IMR-90 (cell line): Measurements from ENCODE around the gene ZNF155. TPM values are rescaled to one million over a fixed set of nuclear protein-coding genes. Genes with fewer than 3 reads are reported as not detected.
A peak's percentile ranks its signal among the peaks of the same experiment; 100 is the strongest.

ENCODE experiments used
- ATAC-seq: fragments of 200-7000 bp; cut with Tn5 transposase; 2 replicates; pipeline ENCODE4 v1.9.1; 2020; ENCODE audit warnings: low read depth, mild to moderate bottlenecking, moderate library complexity
- BruUV-seq: library from RNA; stranded (reverse); fragments of 400-500 nt; replicated peaks from 2 replicates; lab custom pipeline; 2021; lab: Mats Ljungman, UMichigan
- CTCF ChIA-PET: fragments of 300-600 bp; formaldehyde crosslinking; extraction: SDS; loops from one replicate; lab custom pipeline; 2021; ENCODE audit warnings: antibody characterized with exemption; lab: Yijun Ruan, JAX
- POLR2A ChIA-PET: fragments of 300-600 bp; sonication (Branson Sonifier 250); formaldehyde crosslinking; loops from one replicate; lab custom pipeline; 2022; ENCODE audit warnings: antibody characterized with exemption; ENCODE audit not compliant: unreplicated experiment; lab: Charles Lee
- DNase-seq: peaks from one replicate; pipeline ENCODE4 v3.0.0; 2013
- H2AFZ ChIP-seq: replicated peaks from 2 replicates; pipeline ENCODE3; 2013; ENCODE audit warnings: low read length, mild to moderate bottlenecking; ENCODE audit not compliant: poor library complexity
- H2AK5ac ChIP-seq: 2 replicates; pipeline ENCODE4 v1.6.1; 2013; ENCODE audit warnings: low read depth, low read length, inconsistent platforms
- H2AK9ac ChIP-seq: replicated peaks from 2 replicates; pipeline ENCODE3; 2013; ENCODE audit warnings: mild to moderate bottlenecking, low read depth, low read length, moderate library complexity; ENCODE audit not compliant: poor library complexity
- H2BK120ac ChIP-seq: 2 replicates; pipeline ENCODE4 v1.6.1; 2013; ENCODE audit warnings: low read depth, low read length, inconsistent platforms
- H2BK15ac ChIP-seq: 3 replicates; pipeline ENCODE4 v1.6.1; 2013; ENCODE audit warnings: low read depth, low read length, inconsistent platforms
- H2BK20ac ChIP-seq: 2 replicates; pipeline ENCODE4 v1.6.1; 2013; ENCODE audit warnings: low read depth, mild to moderate bottlenecking, inconsistent platforms, low read length, moderate library complexity
- H2BK5ac ChIP-seq: 2 replicates; pipeline ENCODE4 v1.6.1; 2013; ENCODE audit warnings: mild to moderate bottlenecking, low read depth, low read length, inconsistent platforms; ENCODE audit not compliant: poor library complexity, severe bottlenecking
- H3K14ac ChIP-seq: replicated peaks from 2 replicates; pipeline ENCODE4 v1.6.1; 2013; ENCODE audit warnings: low read depth, low read length, inconsistent platforms
- H3K18ac ChIP-seq: 2 replicates; pipeline ENCODE4 v1.6.1; 2013; ENCODE audit warnings: low read depth, low read length, control low read depth
- H3K23ac ChIP-seq: 2 replicates; pipeline ENCODE4 v1.6.1; 2013; ENCODE audit warnings: low read depth, low read length, inconsistent platforms
- H3K27ac ChIP-seq: 2 replicates; pipeline ENCODE4 v1.5.1; 2013; ENCODE audit warnings: mild to moderate bottlenecking, control low read depth, low read length; ENCODE audit not compliant: insufficient read depth
- H3K27me3 ChIP-seq: 2 replicates; pipeline ENCODE4 v1.6.1; 2013; ENCODE audit warnings: low read length; ENCODE audit not compliant: control insufficient read depth, insufficient read depth
- H3K36me3 ChIP-seq: 2 replicates; pipeline ENCODE4 v1.6.1; 2013; ENCODE audit warnings: low read length, mixed read lengths; ENCODE audit not compliant: control insufficient read depth, insufficient read depth
- H3K4ac ChIP-seq: 2 replicates; pipeline ENCODE4 v1.6.1; 2013; ENCODE audit warnings: low read depth, low read length, inconsistent platforms
- H3K4me1 ChIP-seq: 2 replicates; pipeline ENCODE4 v1.6.1; 2013; ENCODE audit warnings: low read length, mixed read lengths; ENCODE audit not compliant: control insufficient read depth, insufficient read depth
- H3K4me2 ChIP-seq: 2 replicates; pipeline ENCODE4 v1.6.1; 2013; ENCODE audit warnings: low read depth, mild to moderate bottlenecking, control low read depth, low read length, moderate library complexity
- H3K4me3 ChIP-seq: 2 replicates; pipeline ENCODE4 v1.5.1; 2013; ENCODE audit warnings: low read depth, mild to moderate bottlenecking, control low read depth, low read length, moderate library complexity; ENCODE audit not compliant: insufficient read depth
- H3K56ac ChIP-seq: 2 replicates; pipeline ENCODE4 v1.6.1; 2013; ENCODE audit warnings: low read length, inconsistent platforms; ENCODE audit not compliant: insufficient read depth; ENCODE audit errors: extremely low read depth
- H3K79me1 ChIP-seq, 2 experiments: 2 replicates each; pipeline ENCODE4 v1.6.1; 2013; ENCODE audit warnings: low read length in 2 of 2, inconsistent platforms in 1 of 2, low read depth in 1 of 2
- H3K9ac ChIP-seq: 2 replicates; pipeline ENCODE4 v1.6.1; 2013; ENCODE audit warnings: low read depth, low read length, control low read depth
- H3K9me1 ChIP-seq: 2 replicates; pipeline ENCODE4 v1.6.1; 2013; ENCODE audit warnings: low read length, inconsistent platforms; ENCODE audit not compliant: insufficient read depth
- H3K9me3 ChIP-seq: 2 replicates; pipeline ENCODE4 v1.6.1; 2013; ENCODE audit warnings: low read length; ENCODE audit not compliant: control insufficient read depth, insufficient read depth
- H4K20me1 ChIP-seq: 2 replicates; pipeline ENCODE4 v1.6.1; 2013; ENCODE audit warnings: low read length, inconsistent platforms; ENCODE audit not compliant: insufficient read depth
- H4K5ac ChIP-seq: 2 replicates; pipeline ENCODE4 v1.6.1; 2013; ENCODE audit warnings: mild to moderate bottlenecking, low read depth, low read length, control low read depth
- H4K8ac ChIP-seq, 2 experiments: 2 replicates each; pipeline ENCODE4 v1.6.1; 2013; ENCODE audit warnings: low read depth in 2 of 2, low read length in 2 of 2, control low read depth in 1 of 2, inconsistent platforms in 1 of 2
- H4K91ac ChIP-seq: 2 replicates; pipeline ENCODE4 v1.6.1; 2013; ENCODE audit warnings: low read depth, low read length, inconsistent platforms; ENCODE audit not compliant: insufficient read depth
- CEBPB ChIP-seq: IDR thresholded peaks from 2 replicates; pipeline ENCODE4 v1.6.1; 2012; ENCODE audit warnings: low read depth, low read length, improper control_type of control experiment
- MAFK ChIP-seq: IDR thresholded peaks from 2 replicates; pipeline ENCODE4 v1.6.1; 2012; ENCODE audit warnings: low read depth, low read length, improper control_type of control experiment
- WGBS, 2 experiments: methylation state at CpG; one replicate each; pipeline versions ENCODE4 v1.1.5 to v1.1.7; 2013; ENCODE audit warnings: missing lambda C conversion rate in 2 of 2; ENCODE audit not compliant: insufficient read length in 1 of 2; ENCODE audit errors: extremely low coverage in 2 of 2; 5-methylcytosine and 5-hydroxymethylcytosine counted together
- dilution Hi-C: fragments of 300-500 bp; cut with HindIII; formaldehyde crosslinking; loops from one replicate; pipeline ENCODE4 v1.14.3; 2018; ENCODE audit warnings: low sequenced_read_pairs; ENCODE audit not compliant: unreplicated experiment
- in situ Hi-C: fragments of 300-500 bp; cut with MboI; formaldehyde crosslinking; loops from 3 replicates; pipeline ENCODE4 v1.14.3; 2019; ENCODE audit warnings: low sequenced_read_pairs, inconsistent platforms, mixed read lengths
- intact Hi-C: fragments of 100-400 bp; cut with micrococcal nuclease; formaldehyde crosslinking; loops from 2 replicates; pipeline ENCODE4 v1.10.0; 2022
- polyA plus RNA-seq, 3 experiments: library from polyadenylated mRNA; depleted of rRNA; stranded (reverse); fragments of >200 nt; gene quantifications; 2 replicates each; pipeline ENCODE4 v1.2.3, GENCODE V29; 2012; ENCODE audit warnings: low replicate concordance in 1 of 3
- total RNA-seq: library from RNA; depleted of rRNA; stranded (reverse); fragments of >200 nt; gene quantifications from 2 replicates; pipeline ENCODE4 v1.2.3, GENCODE V29; 2012

ZNF155 gene
- total and polyA plus RNA-seq, 2 of the 4 experiments (the other 2 are of a cell fraction), result 3.5 to 9.0 TPM

- TF ChIP-seq MAFK (0 out of 2 replicates have a peak, but pooled peaks have one; percentile 15), CEBPB (no peak)
- CTCF ChIA-PET, result no interaction called here
- no peak for ATAC-seq
- H3K4ac ChIP-seq, result no peak overlapping the region
- no peak overlapping the region for H2AK9ac ChIP-seq
- intact Hi-C loops, result no loop called here
- no peak overlapping the region for H3K14ac ChIP-seq
- POLR2A ChIA-PET, result no interaction called here
- no peak overlapping the region for H3K9ac ChIP-seq
- H3K27ac ChIP-seq, result no peak overlapping the region
- H4K8ac ChIP-seq, result no peak overlapping the region
- no peaks in the 10 kb centered on the region for H3K4me1 ChIP-seq
- H3K18ac ChIP-seq, result no peak overlapping the region
- H4K5ac ChIP-seq, result no peak overlapping the region
- no peak overlapping the region for H2BK5ac ChIP-seq
- H3K56ac ChIP-seq, result no peak overlapping the region
- in situ Hi-C loops, result no loop called here
- no peak overlapping the region for H4K91ac ChIP-seq
- H2BK120ac ChIP-seq, result no peak overlapping the region
- dilution Hi-C loops, result no loop called here
- H3K4me3 ChIP-seq, result no peak overlapping the region
- H2AK5ac ChIP-seq, result no peak overlapping the region
- no peaks in the 10 kb centered on the region for H3K36me3 ChIP-seq
- BruUV-seq, result no TSS peak
- no CpG with 5 or more reads among the region's 2 CpGs for WGBS, 2 experiments
- H4K20me1 ChIP-seq, result no peaks in the 10 kb centered on the region
- H3K9me3 ChIP-seq, result no peaks in the 10 kb centered on the region
- no peak overlapping the region for H2AFZ ChIP-seq
- H2BK15ac ChIP-seq, result no peak overlapping the region
- H3K23ac ChIP-seq, result no peak overlapping the region
- H3K27me3 ChIP-seq, result no peaks in the 10 kb centered on the region
- H2BK20ac ChIP-seq, result no peak overlapping the region
- no peak for DNase-seq
- no peak overlapping the region for H3K4me2 ChIP-seq
- no peaks in the 10 kb centered on the region for H3K79me1 ChIP-seq
- no peaks in the 10 kb centered on the region for H3K9me1 ChIP-seq
These were observed 35.5 kb downstream of the ZNF155 start for GRCh38 chr19:44019498-44019897.
